Endothelial cell (in vitro differentiated cells): ENCODE measurements around the gene TMEM120A. TPM values are rescaled to one million over a fixed set of nuclear protein-coding genes. Genes with fewer than 3 reads are reported as not detected.

Source experiments
- DNase-seq: peaks from one replicate; pipeline ENCODE4 v3.0.0; 2021; ENCODE audit warnings: low spot score
- H3K27ac Mint-ChIP-seq: one replicate; pipeline ENCODE4 v1.8.0; 2021; ENCODE audit warnings: mixed read lengths, inconsistent platforms; ENCODE audit not compliant: unreplicated experiment
- H3K27me3 Mint-ChIP-seq: one replicate; pipeline ENCODE4 v1.8.0; 2021; ENCODE audit warnings: mild to moderate bottlenecking, moderate library complexity, mixed read lengths, inconsistent platforms; ENCODE audit not compliant: unreplicated experiment
- H3K36me3 Mint-ChIP-seq: one replicate; pipeline ENCODE4 v1.8.0; 2021; ENCODE audit warnings: mild to moderate bottlenecking, low read depth, mixed read lengths, inconsistent platforms; ENCODE audit not compliant: unreplicated experiment
- H3K4me1 Mint-ChIP-seq: one replicate; pipeline ENCODE4 v1.8.0; 2021; ENCODE audit warnings: mild to moderate bottlenecking, mixed read lengths, inconsistent platforms; ENCODE audit not compliant: unreplicated experiment
- H3K4me3 Mint-ChIP-seq: one replicate; pipeline ENCODE4 v1.8.0; 2021; ENCODE audit warnings: mild to moderate bottlenecking, mixed read lengths, inconsistent platforms; ENCODE audit not compliant: unreplicated experiment
- H3K9me3 Mint-ChIP-seq: one replicate; pipeline ENCODE4 v1.8.0; 2021; ENCODE audit warnings: mixed read lengths, inconsistent platforms; ENCODE audit not compliant: unreplicated experiment
- CTCF ChIP-seq: fragments of 200-600 bp; sonication (generic); IDR thresholded peaks from one replicate; pipeline ENCODE4 v1.5.0; 2021; ENCODE audit warnings: antibody characterized with exemption; ENCODE audit not compliant: unreplicated experiment
- total RNA-seq: library from RNA; stranded (reverse); fragmentation: NEBNext Ultra II Directional; extraction: Animal tissue kit (Norgen Biotek cat#: 25700); gene quantifications from one replicate; pipeline ENCODE4 v1.2.1, GENCODE V29; 2021; ENCODE audit not compliant: unreplicated experiment

Gene TMEM120A
- total RNA-seq, 1 donor from 2014 or later, result 18.2 TPM

GRCh38 chr7:75983471-75984129 lies 10.8 kb downstream of the TMEM120A start:
- H3K9me3 Mint-ChIP-seq, result no peaks in the 10 kb centered on the region
- H3K27me3 Mint-ChIP-seq, result peaks cover 11% of the 10 kb centered on the region
- no peak overlapping the region for H3K4me3 Mint-ChIP-seq
- H3K4me1 Mint-ChIP-seq, result no peaks in the 10 kb centered on the region
- peaks cover 14% of the 10 kb centered on the region for H3K36me3 Mint-ChIP-seq
- no peak for DNase-seq
- no peak for TF ChIP-seq CTCF
- H3K27ac Mint-ChIP-seq, result no peak overlapping the region

- no peak for TF ChIP-seq CTCF
- Mint-ChIP-seq H3K27me3 (peaks cover 11% of the 10 kb centered on the region), H3K27ac (no peak overlapping the region), H3K4me3 (no peak overlapping the region), H3K36me3 (peaks cover 14% of the 10 kb centered on the region), H3K4me1 (no peaks in the 10 kb centered on the region), H3K9me3 (no peaks in the 10 kb centered on the region)
- DNase-seq, result no peak
These were observed 11.9 kb downstream of the TMEM120A start for GRCh38 chr7:75982306-75983064.

GRCh38 chr7:75981453-75982305 lies 12.7 kb downstream of the TMEM120A start:
- TF ChIP-seq CTCF, result no peak
- no peak overlapping the region for H3K27ac Mint-ChIP-seq
- H3K4me1 Mint-ChIP-seq, result no peaks in the 10 kb centered on the region
- H3K4me3 Mint-ChIP-seq, result peak overlapping the region; percentile 67
- H3K36me3 Mint-ChIP-seq, result peaks cover 7% of the 10 kb centered on the region
- no peaks in the 10 kb centered on the region for H3K9me3 Mint-ChIP-seq
- H3K27me3 Mint-ChIP-seq, result peaks cover 10% of the 10 kb centered on the region
- DNase-seq, result no peak

- DNase-seq, result no peak
- no peaks in the 10 kb centered on the region for H3K4me1 Mint-ChIP-seq
- H3K36me3 Mint-ChIP-seq, result peaks cover 5% of the 10 kb centered on the region
These were observed 13.3 kb downstream of the TMEM120A start for GRCh38 chr7:75981203-75981452.

More at GRCh38 chr7:75981203-75981452, 13.3 kb downstream of the TMEM120A start:
- H3K27ac Mint-ChIP-seq, result no peak overlapping the region
- no peak for TF ChIP-seq CTCF
- no peaks in the 10 kb centered on the region for H3K9me3 Mint-ChIP-seq
- peaks cover 9% of the 10 kb centered on the region for H3K27me3 Mint-ChIP-seq
- H3K4me3 Mint-ChIP-seq, result no peak overlapping the region
